A549 (cell line): ENCODE data around the gene NT5DC2.

Experiments
- CTCF ChIP-seq: fragments of >200 bp; sonication (Bioruptor Twin); formaldehyde crosslinking; IDR thresholded peaks from 3 replicates; pipeline ENCODE4 v1.5.1; 2016
- FOSL2 ChIP-seq, 2 experiments: fragments of 450-650 bp in 1 of 2; fragments of >200 bp in 1 of 2; sonication (Bioruptor Twin) in 1 of 2; formaldehyde crosslinking; IDR thresholded peaks; 2 replicates each; pipeline versions ENCODE4 v1.5.0 to v1.6.1; 2016 to 2020; ENCODE audit warnings: mild to moderate bottlenecking in 1 of 2, moderate library complexity in 1 of 2

- TF ChIP-seq FOSL2 (IDR thresholded peaks at IDR 0.05): no peak
- no peak for TF ChIP-seq FOSL2 (CRISPR knock-in tag; IDR thresholded peaks at IDR 0.05)
- TF ChIP-seq CTCF: no peak
Measured at GRCh38 chr3:52529376-52530333, 4.0 kb downstream of the NT5DC2 start.
